HepG2 (cell line): Measurements from ENCODE around the gene SPAG7. TPM values are rescaled to one million over a fixed set of nuclear protein-coding genes. Genes with fewer than 3 reads are reported as not detected.

Experiments used
- ARID5B ChIP-seq: IDR thresholded peaks from 2 replicates; pipeline ENCODE4 v1.4.0; 2020; ENCODE audit warnings: mild to moderate bottlenecking, missing genetic modification reagents
- MAX ChIP-seq: IDR thresholded peaks from 2 replicates; pipeline ENCODE4 v1.6.1; 2012; ENCODE audit warnings: inconsistent platforms
- PHF21A ChIP-seq: sonication (generic); formaldehyde crosslinking; IDR thresholded peaks from 2 replicates; pipeline ENCODE4 v1.5.0; 2020; ENCODE audit warnings: mild to moderate bottlenecking, missing genetic modification reagents
- POLR2G ChIP-seq: fragments of 200-400 bp; formaldehyde crosslinking; IDR thresholded peaks from 2 replicates; pipeline ENCODE4 v1.6.1; 2018; ENCODE audit warnings: mild to moderate bottlenecking, low read depth, low read length, moderate library complexity
- TAF1 ChIP-seq: sonication (generic); formaldehyde crosslinking; IDR thresholded peaks from 2 replicates; pipeline ENCODE4 v1.4.0; 2020; ENCODE audit warnings: missing genetic modification reagents
- ZBTB21 ChIP-seq: sonication (generic); formaldehyde crosslinking; IDR thresholded peaks from 2 replicates; pipeline ENCODE4 v1.4.0; 2020; ENCODE audit warnings: missing genetic modification reagents
- ZNF781 ChIP-seq: sonication (generic); formaldehyde crosslinking; IDR thresholded peaks from 2 replicates; pipeline ENCODE4 v1.5.1; 2020; ENCODE audit warnings: borderline replicate concordance, mild to moderate bottlenecking, missing genetic modification reagents; ENCODE audit errors: not compliant biosample characterization
- ZNF883 ChIP-seq: sonication (generic); formaldehyde crosslinking; IDR thresholded peaks from 2 replicates; pipeline ENCODE4 v1.5.1; 2020; ENCODE audit warnings: mild to moderate bottlenecking, missing genetic modification reagents; ENCODE audit errors: not compliant biosample characterization
- polyA plus RNA-seq, 8 experiments: library from polyadenylated mRNA; depleted of rRNA in 3 of 8; stranded (reverse) in 7 of 8; unstranded in 1 of 8; fragments of >200 nt; fragmentation: Illumina TruSeq in 4 of 8; extraction: Trizol in 4 of 8; gene quantifications; 2 replicates each; pipeline versions ENCODE4 v1.2.1 to v1.2.3, GENCODE V29; 2011 to 2016; ENCODE audit warnings: low read depth in 4 of 8, missing spikeins in 1 of 8, mixed read lengths in 1 of 8; ENCODE audit not compliant: insufficient read depth in 1 of 8
- total RNA-seq, 5 experiments: library from RNA; depleted of rRNA; stranded (reverse); fragments of >200 nt; fragmentation: Illumina TruSeq; extraction: Trizol; gene quantifications; 2 replicates each; pipeline ENCODE4 v1.2.3, GENCODE V29; 2016; ENCODE audit warnings: low read depth in 1 of 5
- TF ChIP-seq, protein P1 (sequence below): sonication (generic); formaldehyde crosslinking; IDR thresholded peaks from 2 replicates; pipeline ENCODE4 v1.8.0; 2023; ENCODE audit warnings: mild to moderate bottlenecking, missing genetic modification reagents
- TF ChIP-seq, protein P2 (sequence below): sonication (generic); formaldehyde crosslinking; IDR thresholded peaks from 2 replicates; pipeline ENCODE4 v1.4.0; 2020; ENCODE audit warnings: missing genetic modification reagents

The SPAG7 gene
- total and polyA plus RNA-seq, 2 of the 13 experiments (the other 11 are each of a cell fraction or from before 2014, with no cell fraction given) = 51.0 to 59.0 TPM

DNA sequence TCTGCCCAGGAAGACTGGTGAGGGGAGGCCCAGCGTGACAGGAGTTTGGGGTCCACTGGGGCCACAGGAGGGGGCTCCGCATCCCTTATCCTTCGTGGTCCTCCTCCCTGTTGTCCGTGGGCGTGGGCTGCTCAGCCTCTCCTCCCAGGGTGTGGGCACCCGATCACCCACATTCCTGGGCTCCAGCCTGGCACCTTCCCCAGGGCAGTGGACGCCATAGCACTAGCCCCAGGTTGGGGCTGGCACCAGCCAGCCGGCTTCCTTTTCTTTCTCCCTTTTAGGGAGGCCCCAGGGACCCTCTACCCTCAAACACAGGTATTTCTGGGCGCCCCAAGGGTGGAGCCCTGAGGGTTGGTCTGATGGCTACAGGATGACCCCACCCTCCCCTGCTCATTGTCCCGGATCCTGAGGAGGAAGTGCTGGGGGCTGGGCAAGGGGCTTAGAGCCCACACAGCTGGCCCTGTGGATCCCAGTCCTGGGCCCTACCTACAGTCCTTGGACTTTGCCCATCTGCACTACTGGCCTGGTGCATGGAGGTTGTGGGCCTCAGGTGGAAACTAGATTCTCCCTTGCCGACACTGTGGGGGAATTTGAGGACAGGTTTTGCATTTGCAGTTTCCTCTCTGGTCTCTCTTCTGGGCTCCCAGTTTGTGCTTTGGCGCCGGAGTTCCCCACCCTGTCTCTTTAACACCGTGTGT lies 31.3 kb upstream of the SPAG7 start (continued):
- TF ChIP-seq ZNF883 (CRISPR knock-in tag) (no peak), MAX (peak; percentile 75), ZNF781 (CRISPR knock-in tag) (peak; percentile 50), TAF1 (CRISPR knock-in tag) (peak; percentile 58), ARID5B (CRISPR knock-in tag) (peak; percentile 75), POLR2G (peak; percentile 62), PHF21A (CRISPR knock-in tag) (peak; percentile 98), ZBTB21 (CRISPR knock-in tag) (no peak)
- TF ChIP-seq, protein P1, sequence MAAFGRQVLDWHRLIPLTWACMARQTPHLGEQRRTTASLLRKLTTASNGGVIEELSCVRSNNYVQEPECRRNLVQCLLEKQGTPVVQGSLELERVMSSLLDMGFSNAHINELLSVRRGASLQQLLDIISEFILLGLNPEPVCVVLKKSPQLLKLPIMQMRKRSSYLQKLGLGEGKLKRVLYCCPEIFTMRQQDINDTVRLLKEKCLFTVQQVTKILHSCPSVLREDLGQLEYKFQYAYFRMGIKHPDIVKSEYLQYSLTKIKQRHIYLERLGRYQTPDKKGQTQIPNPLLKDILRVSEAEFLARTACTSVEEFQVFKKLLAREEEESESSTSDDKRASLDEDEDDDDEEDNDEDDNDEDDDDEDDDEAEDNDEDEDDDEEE = no peak
- TF ChIP-seq, protein P2, sequence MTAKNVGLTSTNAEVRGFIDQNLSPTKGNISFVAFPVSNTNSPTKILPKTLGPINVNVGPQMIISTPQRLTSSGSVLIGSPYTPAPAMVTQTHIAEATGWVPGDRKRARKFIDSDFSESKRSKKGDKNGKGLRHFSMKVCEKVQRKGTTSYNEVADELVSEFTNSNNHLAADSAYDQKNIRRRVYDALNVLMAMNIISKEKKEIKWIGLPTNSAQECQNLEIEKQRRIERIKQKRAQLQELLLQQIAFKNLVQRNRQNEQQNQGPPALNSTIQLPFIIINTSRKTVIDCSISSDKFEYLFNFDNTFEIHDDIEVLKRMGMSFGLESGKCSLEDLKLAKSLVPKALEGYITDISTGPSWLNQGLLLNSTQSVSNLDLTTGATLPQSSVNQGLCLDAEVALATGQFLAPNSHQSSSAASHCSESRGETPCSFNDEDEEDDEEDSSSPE (CRISPR knock-in tag) = peak; percentile 51; the same call in 1 of the 2 replicates
